ENCODE measurements around the gene TFB1M. TPM values are rescaled to one million over a fixed set of nuclear protein-coding genes. Genes with fewer than 3 reads are reported as not detected.
A peak's percentile ranks its signal among the peaks of the same experiment; 100 is the strongest.

TFB1M gene
- total and polyA plus RNA-seq, 2 experiments from 2014 or later = 10.3 to 11.2 TPM

DNA sequence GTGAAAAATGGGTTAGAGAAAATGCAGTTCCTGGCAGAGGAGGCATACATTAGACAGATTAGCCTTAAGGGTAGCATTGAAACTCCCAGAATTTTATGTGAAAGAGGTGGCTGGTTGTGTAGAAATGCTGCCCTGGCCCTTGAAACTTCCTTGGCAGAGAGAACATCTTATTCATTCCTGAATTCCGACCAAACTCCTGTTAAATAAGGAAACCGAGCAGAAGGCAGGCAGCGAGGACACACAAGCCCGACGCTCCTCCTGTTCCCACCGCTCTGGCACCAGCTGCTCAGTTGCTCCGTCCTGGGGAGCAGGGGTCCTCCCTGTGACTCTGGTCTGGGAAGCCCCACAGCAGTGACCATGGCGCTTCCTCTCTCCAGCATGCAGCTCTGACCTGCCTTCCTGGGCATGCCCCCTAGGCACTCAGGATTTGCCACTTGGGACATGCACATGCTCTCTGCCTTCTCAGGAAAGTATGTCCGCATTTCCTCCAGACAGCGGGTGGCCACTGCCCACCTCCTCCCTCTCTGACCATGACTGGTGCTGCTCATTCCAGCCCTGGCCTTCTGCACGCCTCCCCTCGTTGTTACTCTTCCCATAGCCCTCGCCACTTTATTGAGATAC is 85.6 kb downstream of the TFB1M start:
- no peak overlapping the region for H3K4me2 ChIP-seq
- no peak for TF ChIP-seq EZH2phosphoT487 (IDR thresholded peaks at IDR 0.05; ENCODE audit: low read depth, severe bottlenecking, unreplicated experiment)
- TF ChIP-seq, protein P1, sequence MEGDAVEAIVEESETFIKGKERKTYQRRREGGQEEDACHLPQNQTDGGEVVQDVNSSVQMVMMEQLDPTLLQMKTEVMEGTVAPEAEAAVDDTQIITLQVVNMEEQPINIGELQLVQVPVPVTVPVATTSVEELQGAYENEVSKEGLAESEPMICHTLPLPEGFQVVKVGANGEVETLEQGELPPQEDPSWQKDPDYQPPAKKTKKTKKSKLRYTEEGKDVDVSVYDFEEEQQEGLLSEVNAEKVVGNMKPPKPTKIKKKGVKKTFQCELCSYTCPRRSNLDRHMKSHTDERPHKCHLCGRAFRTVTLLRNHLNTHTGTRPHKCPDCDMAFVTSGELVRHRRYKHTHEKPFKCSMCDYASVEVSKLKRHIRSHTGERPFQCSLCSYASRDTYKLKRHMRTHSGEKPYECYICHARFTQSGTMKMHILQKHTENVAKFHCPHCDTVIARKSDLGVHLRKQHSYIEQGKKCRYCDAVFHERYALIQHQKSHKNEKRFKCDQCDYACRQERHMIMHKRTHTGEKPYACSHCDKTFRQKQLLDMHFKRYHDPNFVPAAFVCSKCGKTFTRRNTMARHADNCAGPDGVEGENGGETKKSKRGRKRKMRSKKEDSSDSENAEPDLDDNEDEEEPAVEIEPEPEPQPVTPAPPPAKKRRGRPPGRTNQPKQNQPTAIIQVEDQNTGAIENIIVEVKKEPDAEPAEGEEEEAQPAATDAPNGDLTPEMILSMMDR (IDR thresholded peaks at IDR 0.05; ENCODE audit: poor library complexity) = no peak
- TF ChIP-seq EZH2 (IDR thresholded peaks at IDR 0.05; ENCODE audit: borderline replicate concordance) = no peak
- H2AFZ ChIP-seq = no peak overlapping the region
- peaks cover 4% of the 10 kb centered on the region for H3K4me1 ChIP-seq (ENCODE audit: insufficient read depth)
- H3K36me3 ChIP-seq (replicated peaks; ENCODE audit: insufficient read depth, low read depth) = no peaks in the 10 kb centered on the region
- no peak overlapping the region for H3K4me3 ChIP-seq
- WGBS (ENCODE audit: low lambda C conversion rate, missing lambda C conversion rate) = 88% methylated on average over 13 of the region's 13 CpGs
- H3K9me3 ChIP-seq (ENCODE audit: low read depth) = no peaks in the 10 kb centered on the region
- H4K20me1 ChIP-seq (ENCODE audit: insufficient read depth, poor library complexity, severe bottlenecking) = no peaks in the 10 kb centered on the region
- H3K79me2 ChIP-seq = no peaks in the 10 kb centered on the region
- H3K27ac ChIP-seq = no peak overlapping the region
- no peaks in the 10 kb centered on the region for H3K27me3 ChIP-seq
- peak; percentile 16 for DNase-seq (ENCODE audit: low spot score)
- no peaks in the 10 kb centered on the region for H3K9me2 ChIP-seq (replicated peaks; ENCODE audit: insufficient read depth)

DNA sequence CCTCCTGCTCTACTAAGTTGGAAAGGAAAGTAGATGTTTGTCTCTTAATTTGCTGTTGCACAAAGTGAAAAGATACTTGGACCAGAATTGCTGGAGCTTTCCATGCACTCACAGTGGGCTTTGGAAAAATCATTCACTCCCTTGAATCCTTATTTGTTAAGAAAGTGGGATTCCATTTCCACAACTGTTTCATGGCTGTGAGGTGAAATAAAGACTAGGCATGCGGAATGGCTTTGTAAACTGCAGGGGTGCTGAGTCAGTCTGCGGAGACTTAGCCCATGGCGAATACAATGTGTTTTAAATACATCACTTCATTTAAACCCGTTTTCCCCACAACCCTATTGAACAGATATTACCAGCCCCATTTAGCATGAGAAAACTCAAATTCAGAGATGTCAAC is 87.2 kb downstream of the TFB1M start:
- WGBS (ENCODE audit: low lambda C conversion rate, missing lambda C conversion rate) = 84% methylated on average over 4 of the region's 4 CpGs
- TF ChIP-seq EZH2 (IDR thresholded peaks at IDR 0.05; ENCODE audit: borderline replicate concordance) = no peak
- TF ChIP-seq, protein P1 (IDR thresholded peaks at IDR 0.05; ENCODE audit: poor library complexity) = no peak
- no peak for TF ChIP-seq EZH2phosphoT487 (IDR thresholded peaks at IDR 0.05; ENCODE audit: low read depth, severe bottlenecking, unreplicated experiment)
- Histone ChIP-seq H3K79me2 (no peaks in the 10 kb centered on the region), H3K4me2 (no peak overlapping the region), H3K4me3 (no peak overlapping the region), H2AFZ (no peak overlapping the region), H3K27ac (no peak overlapping the region), H4K20me1 (ENCODE audit: insufficient read depth, poor library complexity, severe bottlenecking) (no peaks in the 10 kb centered on the region), H3K9me2 (replicated peaks; ENCODE audit: insufficient read depth) (no peaks in the 10 kb centered on the region), H3K4me1 (ENCODE audit: insufficient read depth) (peaks cover 8% of the 10 kb centered on the region), H3K36me3 (replicated peaks; ENCODE audit: insufficient read depth, low read depth) (no peaks in the 10 kb centered on the region), H3K27me3 (no peaks in the 10 kb centered on the region), H3K9me3 (ENCODE audit: low read depth) (no peaks in the 10 kb centered on the region)
- DNase-seq (ENCODE audit: low spot score) = no peak

DNA sequence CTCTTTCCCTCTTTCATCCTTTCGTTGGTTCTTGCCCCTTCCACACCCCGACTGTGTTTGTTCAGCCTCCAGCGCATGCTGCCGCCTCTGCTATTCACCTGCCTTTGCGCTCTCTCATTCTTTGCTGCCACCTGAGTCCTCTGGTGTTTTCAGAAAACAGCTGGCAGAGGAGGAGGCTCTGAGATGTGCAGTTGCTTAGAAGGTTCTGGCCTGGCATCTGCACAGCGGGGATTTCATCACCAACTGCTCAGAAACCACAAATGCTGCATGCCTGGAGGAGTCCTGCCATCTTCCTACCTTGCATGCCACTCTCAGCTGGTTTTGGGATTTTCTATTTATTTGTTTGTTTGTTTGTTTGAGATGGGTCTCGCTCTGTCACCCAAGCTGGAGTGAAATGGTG is 89.7 kb downstream of the TFB1M start:
- H3K4me3 ChIP-seq = no peak overlapping the region
- no peak overlapping the region for H2AFZ ChIP-seq
- TF ChIP-seq EZH2phosphoT487 (IDR thresholded peaks at IDR 0.05; ENCODE audit: low read depth, severe bottlenecking, unreplicated experiment) (no peak), EZH2 (IDR thresholded peaks at IDR 0.05; ENCODE audit: borderline replicate concordance) (no peak)
- TF ChIP-seq, protein P1 (IDR thresholded peaks at IDR 0.05; ENCODE audit: poor library complexity) = no peak
- H3K36me3 ChIP-seq (replicated peaks; ENCODE audit: insufficient read depth, low read depth) = no peaks in the 10 kb centered on the region
- H4K20me1 ChIP-seq (ENCODE audit: insufficient read depth, poor library complexity, severe bottlenecking) = no peaks in the 10 kb centered on the region
- peaks cover 8% of the 10 kb centered on the region for H3K4me1 ChIP-seq (ENCODE audit: insufficient read depth)
- H3K27me3 ChIP-seq = no peaks in the 10 kb centered on the region
- H3K4me2 ChIP-seq = peak overlapping the region; percentile 47
- peak; percentile 16 for DNase-seq (ENCODE audit: low spot score)
- H3K9me2 ChIP-seq (replicated peaks; ENCODE audit: insufficient read depth) = no peaks in the 10 kb centered on the region
- H3K9me3 ChIP-seq (ENCODE audit: low read depth) = no peaks in the 10 kb centered on the region
- H3K79me2 ChIP-seq = no peaks in the 10 kb centered on the region
- H3K27ac ChIP-seq = peak overlapping the region; percentile 75
- 85% methylated on average over 7 of the region's 7 CpGs for WGBS (ENCODE audit: low lambda C conversion rate, missing lambda C conversion rate)

Measured in hepatocyte (in vitro differentiated cells).